Measurements from ENCODE around the gene CST9L. TPM values are rescaled to one million over a fixed set of nuclear protein-coding genes. Genes with fewer than 3 reads are reported as not detected.

Gene CST9L
- total and polyA plus RNA-seq, 4 donors, result not detected

GRCh38 chr20:23533161-23533560, 35.1 kb downstream of the CST9L start:
- Histone ChIP-seq H3K9me3 (ENCODE audit: control insufficient read depth in 4 of 4, low read length in 3 of 4) (peaks cover 0 to 4% (median 0%) of the 10 kb centered on the region in 4 donors), H3K9ac (ENCODE audit: low read depth in 1 of 2, low read length in 2 of 2) (no peak overlapping the region), H3K27ac (ENCODE audit: low read depth in 1 of 2, low read length in 2 of 2) (no peak overlapping the region), H3K27me3 (ENCODE audit: control insufficient read depth in 4 of 4, insufficient read depth in 4 of 4, low read length in 3 of 4) (no peaks in the 10 kb centered on the region), H3K36me3 (ENCODE audit: control insufficient read depth in 4 of 4, insufficient read depth in 3 of 4, low read depth in 1 of 4, low read length in 3 of 4) (no peaks in the 10 kb centered on the region), H3K4me1 (ENCODE audit: control insufficient read depth in 4 of 4, insufficient read depth in 4 of 4, low read length in 3 of 4) (no peaks in the 10 kb centered on the region), H3K4me3 (ENCODE audit: low read depth in 1 of 3, low read length in 3 of 3) (no peak overlapping the region)
- TF ChIP-seq ZBTB33 (IDR thresholded peaks at IDR 0.05), result no peak
- TF ChIP-seq GABPA (IDR thresholded peaks at IDR 0.05 in 1 of 2, conservative IDR thresholded peaks at IDR 0.05 in 1 of 2), result no peak
- TF ChIP-seq MAX (IDR thresholded peaks at IDR 0.05), result no peak
- TF ChIP-seq RXRA (IDR thresholded peaks at IDR 0.05), result no peak
- TF ChIP-seq ATF3 (IDR thresholded peaks at IDR 0.05), result no peak
- TF ChIP-seq REST (IDR thresholded peaks at IDR 0.05), result no peak
- no peak for DNase-seq (ENCODE audit: low spot score)

- no peak for DNase-seq (ENCODE audit: low spot score)
- no peak overlapping the region for H3K27ac ChIP-seq (ENCODE audit: low read depth in 1 of 2, low read length in 2 of 2)
- H3K27me3 ChIP-seq (ENCODE audit: control insufficient read depth in 4 of 4, insufficient read depth in 4 of 4, low read length in 3 of 4), result no peaks in the 10 kb centered on the region
- TF ChIP-seq FOXA1 (IDR thresholded peaks at IDR 0.05) (no peak), JUND (IDR thresholded peaks at IDR 0.05) (no peak), RAD21 (IDR thresholded peaks at IDR 0.05) (no peak), RXRA (IDR thresholded peaks at IDR 0.05) (no peak), TAF1 (conservative IDR thresholded peaks at IDR 0.05) (no peak), NR2F2 (IDR thresholded peaks at IDR 0.05) (no peak), HNF4A (conservative IDR thresholded peaks at IDR 0.05) (no peak), MAX (IDR thresholded peaks at IDR 0.05) (no peak), HNF4G (IDR thresholded peaks at IDR 0.05) (no peak), ATF3 (IDR thresholded peaks at IDR 0.05) (no peak)
- no peak overlapping the region for H3K9ac ChIP-seq (ENCODE audit: low read depth in 1 of 2, low read length in 2 of 2)
- 59% methylated on average over 1 of the region's 1 CpG for WGBS
- H3K9me3 ChIP-seq (ENCODE audit: control insufficient read depth in 4 of 4, low read length in 3 of 4), result peaks cover 0 to 4% (median 0%) of the 10 kb centered on the region in 4 donors
- no peaks in the 10 kb centered on the region for H3K4me1 ChIP-seq (ENCODE audit: control insufficient read depth in 4 of 4, insufficient read depth in 4 of 4, low read length in 3 of 4)
- H3K4me3 ChIP-seq (ENCODE audit: low read depth in 1 of 3, low read length in 3 of 3), result no peak overlapping the region
- no peaks in the 10 kb centered on the region for H3K36me3 ChIP-seq (ENCODE audit: control insufficient read depth in 4 of 4, insufficient read depth in 3 of 4, low read depth in 1 of 4, low read length in 3 of 4)
These were observed 35.8 kb downstream of the CST9L start for GRCh38 chr20:23532533-23532932.

All from liver (tissue), 9 donors.